GM21390 (cell line): ENCODE data around the gene GPR107.

ENCODE experiments used
- ATAC-seq: cut with Tn5 transposase; IDR thresholded peaks from one replicate; pipeline ENCODE4 v1.9.1; 2021; ENCODE audit not compliant: unreplicated experiment

GPR107 gene

GRCh38 chr9:130107234-130107861 lies 53.6 kb downstream of the GPR107 start:
- ATAC-seq: no peak

- ATAC-seq: no peak
These were observed 54.2 kb downstream of the GPR107 start for GRCh38 chr9:130107955-130108354.

- ATAC-seq: no peak
These were observed 56.5 kb downstream of the GPR107 start for GRCh38 chr9:130110166-130110565.

GRCh38 chr9:130110596-130111021 lies 56.9 kb downstream of the GPR107 start:
- no peak for ATAC-seq

GRCh38 chr9:130111786-130112537 lies 58.3 kb downstream of the GPR107 start:
- no peak for ATAC-seq

DNA sequence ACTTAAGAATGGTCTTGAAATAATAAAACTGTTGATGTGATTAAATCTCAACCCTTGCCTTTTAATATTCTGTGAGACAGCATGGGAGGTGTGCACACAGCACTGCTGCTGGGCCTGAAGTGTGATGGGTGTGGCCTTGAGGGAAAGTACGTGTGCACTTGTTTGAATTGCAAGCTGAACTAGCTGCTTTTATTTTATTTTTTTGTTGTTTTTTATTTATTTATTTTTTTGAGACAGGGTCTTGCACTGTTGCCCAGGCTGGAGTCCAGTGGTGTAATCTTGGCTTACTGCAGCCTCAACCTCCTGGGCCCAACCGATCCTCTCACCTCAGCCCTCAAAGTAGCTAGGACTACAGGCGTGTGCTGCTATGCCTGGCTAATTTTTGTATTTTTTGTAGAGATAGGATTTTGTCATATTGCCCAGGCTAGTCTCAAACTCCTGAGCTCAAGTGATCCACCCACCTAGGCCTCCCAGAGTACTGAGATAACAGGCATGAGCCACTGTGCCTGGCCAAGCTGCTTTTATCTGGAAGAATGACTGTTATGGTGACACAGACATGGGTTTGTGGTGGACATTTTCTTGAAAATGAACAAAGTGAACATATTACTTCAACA lies 58.9 kb downstream of the GPR107 start:
- ATAC-seq: no peak

DNA sequence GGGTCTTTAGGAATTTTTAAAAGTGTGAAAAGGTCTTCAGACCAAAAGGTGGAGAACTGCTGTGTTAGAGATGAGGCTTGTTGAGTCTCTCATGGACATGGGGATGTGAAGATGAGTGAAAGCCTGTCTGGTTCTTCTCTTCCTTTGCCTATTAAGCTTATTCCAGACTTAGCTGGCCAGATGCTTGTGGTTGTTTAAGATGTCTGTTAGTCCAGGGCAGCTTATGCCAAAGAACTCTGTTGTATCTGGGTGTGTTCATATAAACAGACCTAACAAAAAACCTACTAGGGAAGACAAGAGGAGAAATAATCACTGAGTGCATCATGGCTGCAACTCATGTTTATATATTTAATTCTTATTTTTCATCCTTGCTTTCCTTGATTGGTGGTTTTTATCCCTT lies 61.0 kb downstream of the GPR107 start:
- ATAC-seq: no peak

DNA sequence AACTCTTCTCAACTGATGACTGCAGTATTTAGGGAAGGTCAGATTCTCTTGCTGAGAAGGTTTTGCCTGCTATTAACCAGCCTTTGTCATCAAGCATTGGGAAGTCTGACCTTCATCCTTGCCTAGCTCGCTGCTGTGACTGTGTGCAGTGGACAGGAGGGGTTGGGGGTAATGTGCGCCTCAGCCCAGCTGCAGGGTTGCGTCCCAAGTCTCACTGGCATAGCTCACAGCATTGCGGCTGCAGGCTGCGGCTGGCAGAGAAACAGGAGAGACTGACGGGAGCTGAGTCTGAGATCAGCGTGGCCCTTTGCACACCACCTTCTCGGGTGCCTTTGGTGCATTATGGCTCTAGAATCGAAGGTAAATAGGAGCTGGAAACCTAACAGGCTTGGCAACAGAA lies 62.6 kb downstream of the GPR107 start:
- ATAC-seq: no peak

DNA sequence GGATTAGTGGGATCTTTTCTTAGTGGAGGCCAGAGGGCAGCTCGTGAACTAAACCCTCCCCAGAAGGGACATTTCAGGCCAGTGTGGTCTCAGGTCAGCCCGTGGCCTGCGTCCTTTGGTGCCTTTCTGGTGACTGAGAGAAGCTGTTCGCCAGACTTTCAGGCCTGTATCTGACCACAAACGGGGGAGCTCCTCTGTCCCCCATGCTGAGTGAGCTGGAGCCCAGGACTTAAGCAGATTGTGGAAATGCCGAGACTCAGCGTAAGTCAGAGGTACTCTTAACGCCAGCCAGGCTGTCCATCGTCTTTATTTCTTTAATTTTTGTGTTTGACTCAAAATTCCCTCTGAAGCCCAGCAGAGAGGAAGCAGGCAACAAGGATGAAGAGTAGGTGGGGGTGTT lies 63.7 kb downstream of the GPR107 start:
- ATAC-seq: no peak

DNA sequence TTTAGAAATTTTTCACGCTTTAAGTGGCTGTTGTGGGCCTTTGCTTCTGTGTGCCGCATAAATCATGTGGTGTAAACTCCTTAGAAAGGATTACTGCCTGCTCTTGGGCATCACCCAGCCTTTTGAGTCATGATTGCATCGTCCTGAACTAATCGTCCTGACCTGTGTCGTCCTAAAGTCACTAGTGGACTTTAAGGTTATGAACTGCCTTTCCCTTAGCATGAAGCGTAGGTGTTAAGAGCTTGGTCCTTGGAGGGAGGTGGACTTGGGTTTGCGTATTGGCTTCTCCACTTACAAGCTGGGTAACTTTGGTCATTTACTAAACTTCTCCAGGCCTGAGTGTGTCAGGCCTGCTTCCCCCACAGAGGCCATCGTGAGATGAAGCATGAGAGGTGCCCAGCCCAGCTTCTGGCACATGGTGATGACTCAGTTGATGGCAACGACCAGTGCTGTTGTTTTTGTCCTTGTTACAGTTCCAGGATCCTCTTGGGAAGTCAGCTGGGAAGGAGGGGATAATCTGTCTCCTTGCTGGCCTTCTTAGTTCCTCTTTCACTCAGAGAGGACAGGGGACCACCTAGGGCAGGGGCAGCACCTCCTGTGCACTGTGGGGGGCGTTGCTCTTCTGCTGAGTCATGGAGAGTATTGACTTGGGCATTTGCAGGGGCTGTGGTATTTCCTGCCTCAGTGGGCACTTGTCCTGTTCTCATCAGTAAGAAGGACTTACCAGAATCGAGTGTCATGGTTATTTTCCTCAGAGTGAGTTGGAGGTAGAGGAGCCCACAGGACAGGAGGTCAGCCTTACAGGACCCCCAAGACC lies 64.3 kb downstream of the GPR107 start:
- ATAC-seq: no peak

GRCh38 chr9:130118841-130119518 lies 65.3 kb downstream of the GPR107 start:
- no peak for ATAC-seq

DNA sequence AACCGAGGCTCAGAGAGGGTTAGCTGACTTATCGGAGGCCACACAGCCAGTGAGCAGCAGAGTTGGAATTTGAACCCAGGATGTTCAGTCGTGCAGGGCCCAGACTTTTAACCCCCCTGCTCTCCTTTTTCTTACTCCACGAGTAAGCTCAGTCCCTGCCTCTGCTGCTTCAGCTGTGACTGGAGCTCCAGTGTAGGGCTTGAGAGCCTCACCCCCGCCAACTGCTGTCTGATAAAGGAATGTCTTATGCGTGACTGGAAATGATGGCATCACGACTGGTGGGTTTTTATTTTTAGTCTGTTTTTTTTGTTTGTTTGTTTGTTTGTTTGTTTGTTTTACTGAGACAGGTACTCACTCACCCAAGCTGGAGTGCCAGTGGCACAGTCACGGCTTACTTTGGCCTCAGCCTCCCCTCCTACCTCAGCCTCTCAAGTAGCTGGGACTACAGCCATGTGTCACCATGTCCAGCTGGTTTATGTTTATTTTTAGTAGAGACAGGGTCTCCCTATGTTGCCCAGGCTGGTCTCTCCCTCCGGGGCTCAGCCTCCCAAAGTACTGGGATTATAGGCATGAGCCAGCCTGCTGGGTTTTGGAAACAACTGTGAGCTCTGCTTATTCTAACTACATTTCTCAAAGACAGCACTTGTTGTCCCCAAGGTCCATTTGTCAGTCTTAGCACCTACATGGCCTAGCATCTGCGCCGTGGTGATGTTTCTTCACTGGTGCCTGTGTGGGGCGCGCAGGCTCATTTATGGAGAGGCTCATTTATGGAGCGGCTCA lies 66.0 kb downstream of the GPR107 start:
- no peak for ATAC-seq

- no peak for ATAC-seq
These were observed 66.5 kb downstream of the GPR107 start for GRCh38 chr9:130120299-130120587.

DNA sequence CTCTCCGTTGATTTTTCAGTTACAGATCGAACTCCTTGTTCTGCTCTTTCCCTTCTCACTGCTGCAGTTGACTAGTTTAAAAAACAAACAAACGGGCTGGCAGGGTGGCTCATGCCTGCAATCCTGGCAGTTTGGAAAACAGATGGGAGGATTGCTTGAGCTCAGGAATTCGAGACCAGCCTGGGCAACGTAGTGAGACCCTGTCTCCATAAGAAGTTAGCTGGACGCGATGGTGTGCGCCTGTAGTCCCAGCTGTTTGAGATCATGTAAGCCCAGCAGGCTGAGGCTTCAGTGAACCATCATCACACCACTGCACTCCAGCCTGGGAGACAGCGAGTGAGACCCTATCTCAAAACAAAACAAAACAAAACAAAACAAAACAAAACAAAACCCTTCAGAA lies 67.1 kb downstream of the GPR107 start:
- no peak for ATAC-seq

GRCh38 chr9:130122456-130122855 lies 68.8 kb downstream of the GPR107 start:
- no peak for ATAC-seq

DNA sequence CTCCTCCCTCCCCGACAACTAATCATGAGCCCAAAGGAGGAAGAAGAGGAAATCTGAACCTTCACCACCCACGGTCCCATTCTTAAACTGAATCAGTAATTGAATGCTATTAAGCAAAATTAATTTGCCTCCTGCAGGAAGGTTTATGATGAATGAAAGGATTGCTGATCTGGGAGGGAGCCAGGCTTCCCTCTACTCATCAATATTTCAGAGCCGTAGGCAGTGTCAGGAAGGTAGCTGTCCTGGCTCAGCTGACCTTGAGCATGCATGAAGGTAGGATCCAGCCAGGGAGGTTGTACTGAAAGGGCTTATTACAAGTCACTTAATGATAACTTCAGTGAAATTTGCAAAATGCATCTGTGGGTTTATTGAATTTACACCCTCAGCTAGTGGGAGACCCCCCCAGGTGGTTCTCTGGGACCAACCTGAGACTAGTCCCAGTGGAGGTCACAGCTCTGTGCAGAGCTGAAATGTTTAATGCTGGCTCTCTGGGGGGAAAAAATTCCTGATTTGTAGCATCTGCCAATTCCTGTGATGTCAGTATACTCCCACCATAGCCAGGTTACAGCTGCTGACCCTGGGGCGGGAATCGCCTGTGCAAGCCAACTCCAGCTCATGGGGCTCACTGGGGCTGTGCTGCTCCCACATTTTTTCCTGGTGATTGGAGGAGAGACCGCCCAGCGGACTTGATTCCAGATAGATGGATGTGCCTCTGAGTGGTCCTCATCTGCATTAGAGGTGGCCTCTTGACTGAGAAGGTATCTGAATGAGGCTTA lies 70.6 kb downstream of the GPR107 start:
- no peak for ATAC-seq

DNA sequence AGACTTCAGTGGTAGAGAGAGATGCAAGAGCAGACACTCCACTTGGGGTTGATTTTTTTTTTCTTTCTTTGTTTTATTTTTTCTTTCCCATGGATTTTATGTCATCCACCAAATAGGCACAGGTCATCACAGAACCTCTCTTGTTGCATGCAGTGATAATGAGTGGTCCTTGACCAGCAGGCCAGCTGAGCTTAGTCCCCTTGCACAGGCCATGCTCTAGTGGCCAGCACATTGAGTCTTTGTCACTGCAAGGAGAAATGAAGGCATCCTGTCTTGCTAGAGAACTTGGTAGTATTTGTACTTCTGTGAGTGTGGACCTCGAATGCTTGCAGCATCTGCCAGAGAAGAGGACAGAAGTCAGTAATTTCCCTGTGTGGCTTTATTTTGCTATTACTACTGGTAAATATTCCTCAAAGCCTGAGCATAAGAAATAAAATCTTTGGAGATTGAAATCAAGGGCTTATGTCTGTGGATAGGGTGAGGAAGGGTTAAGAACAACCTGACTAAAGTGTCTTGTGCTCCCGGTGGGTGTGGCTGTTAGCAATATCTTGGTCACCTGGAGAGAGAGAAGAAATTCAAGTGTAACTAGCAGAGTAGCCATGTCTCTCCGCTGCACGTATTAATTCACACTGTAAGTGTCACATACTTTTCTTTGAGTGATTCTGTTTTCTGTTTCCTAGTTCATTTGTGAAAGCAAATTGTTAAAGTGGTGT lies 73.2 kb downstream of the GPR107 start:
- ATAC-seq: no peak

- peak; percentile 66 for ATAC-seq
These were observed 74.5 kb downstream of the GPR107 start for GRCh38 chr9:130128251-130128650.
